Measurements from ENCODE around the gene WT1. TPM values are rescaled to one million over a fixed set of nuclear protein-coding genes. Genes with fewer than 3 reads are reported as not detected.

WT1 gene
- total and polyA plus RNA-seq, 2 of the 4 experiments (the other 2 are of a cell fraction), result not detected

GRCh38 chr11:32479291-32479690, 44.0 kb upstream of the WT1 start:
- Histone ChIP-seq H3K4ac (ENCODE audit: low read depth, low read length) (no peak overlapping the region), H3K36me3 (ENCODE audit: control insufficient read depth, insufficient read depth, low read length) (no peaks in the 10 kb centered on the region), H3K18ac (ENCODE audit: low read depth, low read length) (no peak overlapping the region), H3K23ac (ENCODE audit: low read depth, low read length) (no peak overlapping the region), H2AK5ac (ENCODE audit: low read depth, low read length) (no peak overlapping the region), H4K91ac (ENCODE audit: insufficient read depth, low read depth, low read length) (no peak overlapping the region), H3K27ac (ENCODE audit: insufficient read depth, low read length) (no peak overlapping the region), H3K14ac (replicated peaks; ENCODE audit: low read depth, low read length) (no peak overlapping the region), H3K56ac (ENCODE audit: extremely low read depth, insufficient read depth, low read length) (no peak overlapping the region), H4K8ac (ENCODE audit: low read depth in 2 of 2, low read length in 2 of 2) (no peak overlapping the region), H2AK9ac (replicated peaks; ENCODE audit: low read depth, low read length, poor library complexity) (no peak overlapping the region), H3K79me1 (ENCODE audit: low read depth in 1 of 2, low read length in 2 of 2) (no peaks in the 10 kb centered on the region), H4K20me1 (ENCODE audit: insufficient read depth, low read length) (no peaks in the 10 kb centered on the region), H3K4me3 (ENCODE audit: insufficient read depth, low read depth, low read length) (no peak overlapping the region), H3K9me1 (ENCODE audit: insufficient read depth, low read length) (no peaks in the 10 kb centered on the region), H2BK15ac (ENCODE audit: low read depth, low read length) (no peak overlapping the region), H2BK120ac (ENCODE audit: low read depth, low read length) (no peak overlapping the region), H3K9me3 (ENCODE audit: control insufficient read depth, insufficient read depth, low read length) (no peaks in the 10 kb centered on the region), H3K9ac (ENCODE audit: low read depth, low read length) (no peak overlapping the region), H2BK5ac (ENCODE audit: low read depth, low read length, poor library complexity, severe bottlenecking) (no peak overlapping the region), H2BK20ac (ENCODE audit: low read depth, low read length) (no peak overlapping the region), H2AFZ (replicated peaks; ENCODE audit: low read length, poor library complexity) (no peak overlapping the region), H3K4me1 (ENCODE audit: control insufficient read depth, insufficient read depth, low read length) (no peaks in the 10 kb centered on the region), H3K27me3 (ENCODE audit: control insufficient read depth, insufficient read depth, low read length) (peaks cover 2% of the 10 kb centered on the region; the same call in 1 of the 2 replicates), H4K5ac (ENCODE audit: low read depth, low read length) (no peak overlapping the region), H3K4me2 (ENCODE audit: low read depth, low read length) (no peak overlapping the region)
- BruUV-seq (replicated peaks), result no TSS peak
- no peak for ATAC-seq (ENCODE audit: low read depth)
- DNase-seq, result no peak
- WGBS, 2 experiments (ENCODE audit: extremely low coverage in 2 of 2, insufficient read length in 1 of 2), result no CpG with 5 or more reads among the region's 4 CpGs
- in situ Hi-C loops (cut with MboI; ENCODE audit: low sequenced_read_pairs), result loop anchor here (5.0 kb wide), 1 partner anchor 52 kb away; no protein-coding TSS in a partner anchor
- intact Hi-C loops (cut with micrococcal nuclease), result no loop called here
- dilution Hi-C loops (cut with HindIII; ENCODE audit: low sequenced_read_pairs, unreplicated experiment), result no loop called here
- CTCF ChIA-PET, result no interaction called here
- POLR2A ChIA-PET (ENCODE audit: unreplicated experiment), result no interaction called here
- TF ChIP-seq RAD21 (IDR thresholded peaks at IDR 0.05; ENCODE audit: low read length) (no peak), NFE2L2 (IDR thresholded peaks at IDR 0.05; ENCODE audit: low read depth, low read length) (no peak), FOS (IDR thresholded peaks at IDR 0.05; ENCODE audit: low read depth, low read length) (no peak), BHLHE40 (IDR thresholded peaks at IDR 0.05; ENCODE audit: low read depth, low read length) (no peak), USF2 (IDR thresholded peaks at IDR 0.05; ENCODE audit: low read depth, low read length) (no peak)
